Ovary (tissue), 3 donors: ENCODE data around the gene TRMT112.
A peak's percentile ranks its signal among the peaks of the same experiment; 100 is the strongest.

Source experiments
- CTCF ChIP-seq, 3 donors: fragments of 450-650 bp in 2 of 3; fragments of 200-600 bp in 1 of 3; IDR thresholded peaks; one replicate each; pipeline versions ENCODE4 v1.5.1 to v1.8.0; 2016 to 2022; ENCODE audit warnings: antibody characterized with exemption in 3 of 3, mild to moderate bottlenecking in 1 of 3
- POLR2A ChIP-seq: fragments of 450-650 bp; IDR thresholded peaks from one replicate; pipeline ENCODE4 v1.6.1; 2017; ENCODE audit warnings: antibody characterized with exemption, mild to moderate bottlenecking, moderate library complexity
- donor health status: DM: no; HTN: no; CAD: no.

GRCh38 chr11:64284962-64285884 is 32.1 kb downstream of the TRMT112 start, which contains the start of gene GPR137:
- TF ChIP-seq POLR2A (no peak), CTCF (IDR thresholded peaks at IDR 0.05) (peak in 1 of 3 donors; percentile 16)
